Right renal cortex interstitium (tissue), 3 donors: Measurements from ENCODE around the gene P2RX1. TPM values are rescaled to one million over a fixed set of nuclear protein-coding genes. Genes with fewer than 3 reads are reported as not detected.
"Not testable (repeated sequence)": the region's sequence is repeated elsewhere in the genome, so short reads cannot be mapped to it uniquely, and the experiment has no call there.

Source experiments
- DNase-seq, 3 donors: peaks; one replicate each; pipeline ENCODE4 v3.0.0-alpha.2; 2013; ENCODE audit warnings: low read depth in 3 of 3, low spot score in 2 of 3
- polyA plus RNA-seq, 3 donors: library from polyadenylated mRNA; unstranded; fragments of 120-200 nt; gene quantifications; one replicate each; pipeline ENCODE4 v1.2.1, GENCODE V29; 2013; ENCODE audit not compliant: insufficient read length in 3 of 3

P2RX1 gene
- polyA plus RNA-seq, 3 donors = 0.71 to 1.5 (median 0.76) TPM

DNA sequence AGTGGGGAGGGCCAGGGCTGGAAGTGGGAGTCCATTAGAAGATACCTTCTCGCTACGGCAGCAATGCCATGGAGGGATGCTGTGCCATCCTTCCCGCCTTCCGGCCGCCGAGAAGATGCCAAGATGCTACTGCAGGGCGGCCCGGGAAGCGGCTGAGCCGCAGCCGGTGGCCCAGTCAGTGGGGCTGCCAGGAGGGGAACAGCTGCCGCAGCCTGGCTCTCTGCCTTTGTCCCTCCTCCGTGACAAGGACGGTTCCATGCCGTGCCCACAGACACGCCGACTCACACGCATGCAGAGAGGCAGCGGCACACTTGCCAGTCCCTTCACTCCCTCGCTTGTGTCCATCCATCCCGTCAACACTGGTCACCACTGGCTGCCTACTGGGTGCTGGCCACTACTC lies 50.0 kb downstream of the P2RX1 start:
- DNase-seq = no peak

DNA sequence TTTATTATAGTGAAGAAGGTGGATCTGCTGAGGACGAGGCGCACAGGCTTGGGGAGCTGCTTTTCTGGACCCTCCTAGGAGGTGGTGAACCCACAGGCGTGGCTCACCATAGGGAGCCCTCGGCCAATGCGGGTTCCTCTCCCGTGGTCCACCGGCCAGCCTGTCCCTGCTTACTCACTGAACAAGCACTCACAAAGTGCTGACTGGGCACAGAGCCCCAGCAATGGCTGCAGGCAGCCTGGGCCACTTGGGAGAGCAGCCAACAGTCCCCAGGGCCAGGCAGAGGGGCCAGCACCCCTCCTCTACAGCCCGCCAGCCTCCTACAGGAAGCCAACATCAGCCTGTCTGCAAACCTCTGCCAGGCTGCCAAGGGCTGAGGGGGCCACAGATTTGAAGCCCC lies 51.1 kb downstream of the P2RX1 start:
- DNase-seq = no peak

DNA sequence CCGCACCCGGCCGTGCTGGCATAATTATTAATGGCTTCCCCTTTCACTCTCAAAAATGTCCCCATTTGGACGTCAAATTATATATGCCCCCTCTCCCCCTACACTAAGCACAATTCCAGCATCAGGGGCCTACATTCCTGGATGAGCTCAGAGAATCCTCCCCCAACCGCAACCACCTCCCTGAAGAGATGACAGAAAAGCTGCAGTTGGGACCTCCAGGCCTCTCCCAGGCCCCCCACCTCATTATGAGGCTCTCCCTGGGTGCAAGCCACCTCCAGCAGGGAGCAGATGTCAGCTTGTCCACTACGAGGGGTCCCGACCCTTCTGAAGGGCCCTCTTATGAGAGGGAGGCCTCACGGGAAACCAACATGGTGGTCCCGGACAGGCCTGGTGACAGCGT lies 51.7 kb downstream of the P2RX1 start:
- no peak for DNase-seq

- no peak for DNase-seq
These were observed 54.2 kb downstream of the P2RX1 start for GRCh38 chr17:3861761-3862681.

- DNase-seq = no peak
These were observed 55.1 kb downstream of the P2RX1 start for GRCh38 chr17:3860939-3861700.

DNA sequence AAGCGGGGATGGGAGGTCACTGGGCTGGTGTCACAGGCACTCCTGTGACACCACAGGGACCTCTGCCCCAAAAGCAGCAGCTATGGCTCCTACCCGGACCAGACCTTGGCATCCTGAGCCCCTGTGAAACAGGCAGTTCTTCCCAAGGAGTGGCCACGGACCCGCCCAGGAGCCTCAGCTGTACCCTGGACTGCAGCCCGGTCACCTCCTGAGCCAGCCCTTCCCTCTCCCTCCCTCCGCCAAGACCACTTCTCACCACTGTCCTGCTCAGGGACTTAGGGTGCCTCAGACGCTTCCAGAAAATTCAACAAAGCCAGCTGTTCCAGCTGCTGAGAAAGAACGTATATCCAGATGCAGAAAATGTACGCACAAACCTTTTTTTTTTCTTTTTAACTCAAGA lies 56.3 kb downstream of the P2RX1 start:
- no peak for DNase-seq

- no peak for DNase-seq
These were observed 58.8 kb downstream of the P2RX1 start for GRCh38 chr17:3857261-3858105.

- DNase-seq = not testable (repeated sequence)
These were observed 62.1 kb downstream of the P2RX1 start for GRCh38 chr17:3854204-3854603.

- DNase-seq = no peak
These were observed 63.7 kb downstream of the P2RX1 start for GRCh38 chr17:3852561-3852960.

GRCh38 chr17:3851461-3852100 lies 64.7 kb downstream of the P2RX1 start:
- DNase-seq = no peak

- no peak for DNase-seq
These were observed 67.9 kb downstream of the P2RX1 start for GRCh38 chr17:3848229-3848835.

- DNase-seq = no peak
These were observed 69.0 kb downstream of the P2RX1 start for GRCh38 chr17:3847165-3847670.

Other genes with a start within 250 kb of the P2RX1 start
- gene TAX1BP3, start 247.9 kb downstream of the P2RX1 start, polyA plus RNA-seq = 10 to 100 TPM; 84.5 to 98.5 (median 92.6) TPM
- gene EMC6, start 247.7 kb downstream of the P2RX1 start, polyA plus RNA-seq = 10 to 100 TPM; 22.8 to 26.7 (median 26.4) TPM
- gene P2RX5, start 220.3 kb downstream of the P2RX1 start, polyA plus RNA-seq = 1 to 10 TPM; 1.2 to 1.6 (median 1.4) TPM
- 1 to 10 TPM; 3.4 to 3.6 (median 3.5) TPM for gene HASPIN, start 192.6 kb downstream of the P2RX1 start, polyA plus RNA-seq
- 10 to 100 TPM; 37.4 to 40.9 (median 38.3) TPM for gene ITGAE, start 115.3 kb downstream of the P2RX1 start, polyA plus RNA-seq
- 10 to 100 TPM; 62.9 to 78.9 (median 74.9) TPM for gene NCBP3, start 70.2 kb downstream of the P2RX1 start, polyA plus RNA-seq
- 1 to 10 TPM; 3.7 to 4.3 (median 3.8) TPM for gene CAMKK1, start 23.4 kb downstream of the P2RX1 start, polyA plus RNA-seq
- gene ATP2A3, start 48.0 kb upstream of the P2RX1 start, polyA plus RNA-seq = 1 to 10 TPM; 2.8 to 4.8 (median 2.9) TPM
- gene ZZEF1, start 226.6 kb upstream of the P2RX1 start, polyA plus RNA-seq = 10 to 100 TPM; 21.1 to 22.4 (median 21.6) TPM
- gene CYB5D2, start 226.7 kb upstream of the P2RX1 start, polyA plus RNA-seq = 10 to 100 TPM; 25.2 to 30.0 (median 27.7) TPM